Lung (tissue), 12 donors: Measurements from ENCODE around the gene ZNF12. TPM values are rescaled to one million over a fixed set of nuclear protein-coding genes. Genes with fewer than 3 reads are reported as not detected.

Experiments used
- ATAC-seq: fragments of 200-7000 bp; cut with Tn5 transposase; one replicate; pipeline ENCODE4 v1.9.1; 2020; ENCODE audit warnings: moderate number of reproducible peaks; ENCODE audit not compliant: insufficient read depth, low FRiP score
- DNase-seq, 3 donors: peaks; one replicate each; pipeline ENCODE4 v3.0.0-alpha.2; 2013 to 2017
- H3K27ac ChIP-seq, 2 donors: one replicate each; pipeline ENCODE4 v1.5.1; 2013; ENCODE audit warnings: mild to moderate bottlenecking in 2 of 2, moderate library complexity in 2 of 2, control low read depth in 1 of 2, inconsistent platforms in 1 of 2, low read depth in 1 of 2, low read length in 1 of 2
- H3K27me3 ChIP-seq, 3 donors: one replicate each; pipeline ENCODE4 v1.5.1; 2013; ENCODE audit warnings: low read length in 2 of 3; ENCODE audit not compliant: control insufficient read depth in 3 of 3, insufficient read depth in 3 of 3
- H3K36me3 ChIP-seq, 4 donors: one replicate each; pipeline ENCODE4 v1.5.1; 2013; ENCODE audit warnings: low read length in 4 of 4, mild to moderate bottlenecking in 1 of 4, moderate library complexity in 1 of 4; ENCODE audit not compliant: control insufficient read depth in 4 of 4, insufficient read depth in 4 of 4
- H3K4me1 ChIP-seq, 5 donors: one replicate each; pipeline ENCODE4 v1.5.1; 2013; ENCODE audit warnings: low read length in 5 of 5, mild to moderate bottlenecking in 2 of 5, moderate library complexity in 1 of 5; ENCODE audit not compliant: control insufficient read depth in 5 of 5, insufficient read depth in 5 of 5
- H3K4me3 ChIP-seq: one replicate; pipeline ENCODE4 v1.5.1; 2013; ENCODE audit warnings: mild to moderate bottlenecking, control low read depth, moderate library complexity
- H3K9ac ChIP-seq, 2 donors: one replicate each; pipeline ENCODE4 v1.5.1; 2013; ENCODE audit warnings: low read length in 2 of 2, control low read depth in 1 of 2; ENCODE audit not compliant: insufficient read depth in 1 of 2
- H3K9me3 ChIP-seq, 4 donors: one replicate each; pipeline ENCODE4 v1.5.1; 2013; ENCODE audit warnings: low read length in 3 of 4, mild to moderate bottlenecking in 1 of 4, moderate library complexity in 1 of 4; ENCODE audit not compliant: control insufficient read depth in 4 of 4, insufficient read depth in 3 of 4
- WGBS, 2 donors: extraction: QIAGEN DNeasy Blood & Tissue Kit; methylation state at CpG; one replicate each; pipeline ENCODE4 v1.1.7; 2013; 5-methylcytosine and 5-hydroxymethylcytosine counted together
- polyA plus RNA-seq, 2 donors: library from polyadenylated mRNA; stranded (reverse); fragments of 200-250 nt; gene quantifications; one replicate each; pipeline ENCODE4 v1.2.1, GENCODE V29; 2013
- total RNA-seq, 2 donors: library from RNA; depleted of rRNA in 1 of 2; stranded (reverse); fragments of >200 nt in 1 of 2; gene quantifications; one replicate each; pipeline ENCODE4 v1.2.1, GENCODE V29; 2014 to 2021
- TF ChIP-seq, protein P1 (sequence below): IDR thresholded peaks from 2 replicates; pipeline ENCODE4 v1.5.1; 2012; ENCODE audit warnings: mild to moderate bottlenecking; ENCODE audit errors: control extremely low read depth, extremely low read depth
- donor health status: control.
- donor health status: control.
- donor health status: Bipolar disorder and iron deficiency.
- donor health status: healthy.
- donor health status: DM: yes; HTN: yes; CAD: no.

Gene ZNF12
- total and polyA plus RNA-seq, 4 donors: 9.3 to 36.5 (median 16.0) TPM

DNA sequence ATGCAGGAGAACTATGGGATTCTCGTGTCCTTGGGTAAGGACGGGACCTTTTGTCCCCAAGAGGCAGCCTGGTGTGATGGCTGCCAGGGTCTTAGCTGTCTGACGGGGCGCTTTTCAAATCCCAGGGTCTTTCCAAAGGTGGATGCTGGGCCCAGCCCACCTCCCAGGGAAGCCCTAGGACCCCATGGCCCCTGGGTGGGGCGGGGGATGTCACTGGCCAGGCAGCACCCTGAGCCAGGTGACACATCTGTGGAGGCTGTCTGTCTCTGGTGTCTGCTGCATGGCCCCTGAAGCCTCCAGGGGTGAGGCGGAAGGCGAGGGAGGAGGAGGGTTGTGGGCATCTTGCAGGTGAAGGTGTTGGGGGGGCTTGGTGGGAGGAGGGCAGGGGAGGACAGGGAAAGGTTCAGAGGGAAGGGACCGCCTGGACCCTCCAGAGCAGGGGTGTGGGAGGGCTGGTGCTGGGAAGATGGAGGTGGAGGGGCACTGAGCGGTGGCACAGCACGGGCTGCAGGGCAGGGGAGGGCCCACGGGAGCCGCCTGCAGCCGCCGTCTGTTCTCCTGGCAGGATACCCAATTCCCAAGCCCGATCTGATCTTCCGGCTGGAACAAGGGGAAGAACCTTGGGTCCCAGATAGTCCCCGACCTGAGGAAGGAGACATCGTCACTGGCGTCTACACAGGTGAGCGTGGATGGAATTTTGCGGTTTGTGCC is 62.7 kb downstream of the ZNF12 start:
- H3K4me1 ChIP-seq: no peaks in the 10 kb centered on the region
- WGBS, 2 donors: 96% methylated on average over 21 of the region's 21 CpGs
- TF ChIP-seq, protein P1, sequence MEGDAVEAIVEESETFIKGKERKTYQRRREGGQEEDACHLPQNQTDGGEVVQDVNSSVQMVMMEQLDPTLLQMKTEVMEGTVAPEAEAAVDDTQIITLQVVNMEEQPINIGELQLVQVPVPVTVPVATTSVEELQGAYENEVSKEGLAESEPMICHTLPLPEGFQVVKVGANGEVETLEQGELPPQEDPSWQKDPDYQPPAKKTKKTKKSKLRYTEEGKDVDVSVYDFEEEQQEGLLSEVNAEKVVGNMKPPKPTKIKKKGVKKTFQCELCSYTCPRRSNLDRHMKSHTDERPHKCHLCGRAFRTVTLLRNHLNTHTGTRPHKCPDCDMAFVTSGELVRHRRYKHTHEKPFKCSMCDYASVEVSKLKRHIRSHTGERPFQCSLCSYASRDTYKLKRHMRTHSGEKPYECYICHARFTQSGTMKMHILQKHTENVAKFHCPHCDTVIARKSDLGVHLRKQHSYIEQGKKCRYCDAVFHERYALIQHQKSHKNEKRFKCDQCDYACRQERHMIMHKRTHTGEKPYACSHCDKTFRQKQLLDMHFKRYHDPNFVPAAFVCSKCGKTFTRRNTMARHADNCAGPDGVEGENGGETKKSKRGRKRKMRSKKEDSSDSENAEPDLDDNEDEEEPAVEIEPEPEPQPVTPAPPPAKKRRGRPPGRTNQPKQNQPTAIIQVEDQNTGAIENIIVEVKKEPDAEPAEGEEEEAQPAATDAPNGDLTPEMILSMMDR: no peak
- H3K27ac ChIP-seq: no peak overlapping the region
- no peaks in the 10 kb centered on the region for H3K9me3 ChIP-seq
- ATAC-seq: no peak
- DNase-seq: no peak
- H3K4me3 ChIP-seq: no peak overlapping the region
- peaks cover 5 to 71% (median 35%) of the 10 kb centered on the region in 4 donors for H3K36me3 ChIP-seq
- no peak overlapping the region for H3K9ac ChIP-seq
- no peaks in the 10 kb centered on the region for H3K27me3 ChIP-seq

DNA sequence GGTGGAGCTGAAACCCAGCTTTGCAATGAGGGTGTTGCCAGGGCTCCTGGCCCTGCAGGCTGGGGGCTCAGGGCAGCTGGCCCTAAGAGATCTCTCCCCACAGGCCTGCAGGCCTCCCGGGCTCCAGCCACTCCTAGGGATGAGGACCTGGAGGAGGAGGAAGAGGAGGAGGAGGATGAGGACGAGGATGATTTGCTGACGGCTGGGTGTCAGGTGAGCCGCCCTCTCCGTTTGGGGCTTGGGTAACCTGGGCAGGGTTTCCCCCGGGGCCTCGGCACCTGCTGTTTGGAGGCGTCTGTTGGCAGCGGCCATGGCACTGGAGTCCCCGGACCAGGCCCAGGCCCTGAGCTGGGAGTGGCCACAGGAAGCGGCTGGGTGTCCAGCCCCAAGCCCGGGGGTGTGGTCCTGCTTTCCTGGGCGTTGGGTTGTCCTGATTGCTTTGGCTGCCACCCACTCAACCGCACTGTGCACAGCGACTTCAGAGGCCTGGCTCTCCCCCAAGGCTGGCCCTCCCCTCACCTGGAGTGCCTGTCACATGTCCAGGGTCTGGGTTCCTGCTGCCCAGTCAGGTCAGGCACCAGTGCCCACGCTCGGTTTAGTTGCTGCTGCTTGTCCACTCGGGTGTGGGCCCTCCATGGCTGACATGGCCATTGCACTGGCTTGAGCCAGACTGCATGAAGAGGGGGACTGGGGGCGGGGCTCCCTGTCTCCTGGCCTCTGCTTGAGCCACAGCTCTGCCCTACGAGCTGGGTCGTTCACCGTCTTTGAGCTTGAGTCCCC is 63.7 kb downstream of the ZNF12 start:
- TF ChIP-seq, protein P1: no peak
- Histone ChIP-seq H3K4me1 (peaks cover 0 to 10% (median 3%) of the 10 kb centered on the region in 5 donors), H3K36me3 (peaks cover 5 to 62% (median 32%) of the 10 kb centered on the region in 4 donors), H3K9ac (no peak overlapping the region), H3K27me3 (no peaks in the 10 kb centered on the region), H3K27ac (no peak overlapping the region), H3K9me3 (no peaks in the 10 kb centered on the region), H3K4me3 (no peak overlapping the region)
- 87 to 90% methylated on average over 21 to 22 of the region's 22 CpGs for WGBS, 2 donors
- DNase-seq (no peak), ATAC-seq (no peak)

DNA sequence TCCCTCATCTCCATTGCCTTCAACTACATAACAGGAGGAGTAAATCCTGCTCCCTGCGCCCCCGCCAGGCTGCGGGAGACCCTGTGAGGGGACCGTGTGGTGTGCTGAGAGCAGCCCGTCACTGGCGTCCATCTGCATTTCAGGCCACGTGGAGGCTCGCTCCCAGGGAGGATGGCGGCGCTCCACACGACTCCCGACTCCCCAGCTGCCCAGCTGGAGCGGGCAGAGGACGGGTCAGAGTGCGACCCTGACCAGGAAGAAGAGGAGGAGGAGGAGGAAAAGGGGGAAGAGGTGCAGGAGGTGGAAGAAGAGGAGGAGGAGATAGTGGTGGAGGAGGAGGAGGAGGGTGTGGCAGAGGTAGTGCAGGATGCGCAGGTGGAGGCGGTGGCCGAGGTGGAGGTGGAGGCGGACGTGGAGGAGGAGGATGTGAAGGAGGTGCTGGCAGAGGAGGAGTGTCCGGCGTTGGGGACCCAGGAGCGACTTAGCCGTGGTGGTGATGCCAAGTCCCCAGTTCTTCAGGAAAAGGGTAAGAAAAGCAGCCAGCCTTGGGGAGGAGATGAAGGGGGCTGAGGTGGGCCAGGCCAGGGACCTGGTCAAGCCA is 64.4 kb downstream of the ZNF12 start:
- H3K4me1 ChIP-seq: peaks cover 0 to 13% (median 4%) of the 10 kb centered on the region in 5 donors
- no peak for ATAC-seq
- 95 to 96% methylated on average over 24 of the region's 24 CpGs for WGBS, 2 donors

More for the DNA sequence above, 64.4 kb downstream of the ZNF12 start:
- Histone ChIP-seq H3K27me3 (no peaks in the 10 kb centered on the region), H3K9me3 (no peaks in the 10 kb centered on the region), H3K36me3 (peaks cover 5 to 55% (median 29%) of the 10 kb centered on the region in 4 donors), H3K9ac (no peak overlapping the region), H3K4me3 (no peak overlapping the region), H3K27ac (no peak overlapping the region)
- DNase-seq: no peak
- TF ChIP-seq, protein P1: no peak
